ENCODE data around the gene ZNF641. TPM values are rescaled to one million over a fixed set of nuclear protein-coding genes. Genes with fewer than 3 reads are reported as not detected.

ZNF641 gene
- total RNA-seq, 2 donors from 2014 or later = 9.2 to 17.1 TPM

DNA sequence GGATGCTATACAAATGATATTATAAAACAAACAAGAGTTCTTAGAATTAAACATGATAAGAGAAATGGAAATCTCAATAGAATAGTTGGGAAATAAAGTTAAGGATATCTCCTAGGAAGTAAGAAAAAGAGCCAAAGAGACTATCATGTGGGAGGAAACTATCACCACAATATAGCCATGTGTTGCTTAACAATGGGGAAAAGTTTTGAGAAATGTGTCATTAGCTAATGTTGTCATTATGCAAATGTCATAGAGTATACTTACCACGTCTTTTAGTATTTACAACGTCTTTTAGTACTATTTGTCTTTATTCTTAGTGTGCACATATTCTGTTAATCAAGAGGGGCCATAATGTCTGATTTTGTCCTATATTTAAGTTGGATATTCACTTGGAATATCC is 58.7 kb downstream of the ZNF641 start:
- H3K27me3 ChIP-seq = no peaks in the 10 kb centered on the region
- 46 to 49% methylated on average over 2 of the region's 2 CpGs for WGBS, 2 donors
- H3K36me3 ChIP-seq (replicated peaks in 1 of 2; ENCODE audit: insufficient read depth in 1 of 2, low read depth in 2 of 2) = no peaks in the 10 kb centered on the region
- no peak for DNase-seq
- no peak overlapping the region for H3K27ac ChIP-seq
- no peaks in the 10 kb centered on the region for H3K9me3 ChIP-seq
- H3K4me3 ChIP-seq = no peak overlapping the region
- TF ChIP-seq, protein P1, sequence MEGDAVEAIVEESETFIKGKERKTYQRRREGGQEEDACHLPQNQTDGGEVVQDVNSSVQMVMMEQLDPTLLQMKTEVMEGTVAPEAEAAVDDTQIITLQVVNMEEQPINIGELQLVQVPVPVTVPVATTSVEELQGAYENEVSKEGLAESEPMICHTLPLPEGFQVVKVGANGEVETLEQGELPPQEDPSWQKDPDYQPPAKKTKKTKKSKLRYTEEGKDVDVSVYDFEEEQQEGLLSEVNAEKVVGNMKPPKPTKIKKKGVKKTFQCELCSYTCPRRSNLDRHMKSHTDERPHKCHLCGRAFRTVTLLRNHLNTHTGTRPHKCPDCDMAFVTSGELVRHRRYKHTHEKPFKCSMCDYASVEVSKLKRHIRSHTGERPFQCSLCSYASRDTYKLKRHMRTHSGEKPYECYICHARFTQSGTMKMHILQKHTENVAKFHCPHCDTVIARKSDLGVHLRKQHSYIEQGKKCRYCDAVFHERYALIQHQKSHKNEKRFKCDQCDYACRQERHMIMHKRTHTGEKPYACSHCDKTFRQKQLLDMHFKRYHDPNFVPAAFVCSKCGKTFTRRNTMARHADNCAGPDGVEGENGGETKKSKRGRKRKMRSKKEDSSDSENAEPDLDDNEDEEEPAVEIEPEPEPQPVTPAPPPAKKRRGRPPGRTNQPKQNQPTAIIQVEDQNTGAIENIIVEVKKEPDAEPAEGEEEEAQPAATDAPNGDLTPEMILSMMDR (IDR thresholded peaks at IDR 0.05) = no peak
- TF ChIP-seq POLR2A (IDR thresholded peaks at IDR 0.05) = no peak
- intact Hi-C loops (cut with DNase I) = no loop called here
- H3K4me1 ChIP-seq = peaks cover 7% of the 10 kb centered on the region
- ATAC-seq = no peak

DNA sequence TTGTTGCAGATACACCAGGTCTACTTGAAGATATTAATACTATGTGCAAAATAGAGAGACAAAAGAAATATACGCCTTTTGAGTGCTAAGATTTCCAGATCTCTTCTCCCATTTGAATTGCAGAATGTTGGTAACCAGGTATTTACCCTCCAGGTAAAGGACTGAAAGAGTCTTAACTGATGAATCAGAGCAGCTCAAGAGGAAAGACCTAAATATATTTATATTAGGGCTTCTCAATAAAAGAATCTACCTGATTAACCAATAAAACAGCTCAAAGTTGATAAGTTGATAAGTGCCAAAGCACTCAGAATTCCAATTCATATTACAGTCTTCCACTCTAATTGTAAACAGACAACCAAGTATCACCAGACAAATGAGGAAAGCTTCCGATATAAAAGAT is 59.2 kb downstream of the ZNF641 start:
- H3K27me3 ChIP-seq = no peaks in the 10 kb centered on the region
- no peaks in the 10 kb centered on the region for H3K36me3 ChIP-seq (replicated peaks in 1 of 2; ENCODE audit: insufficient read depth in 1 of 2, low read depth in 2 of 2)
- WGBS, 2 donors = 72 to 79% methylated on average over 2 of the region's 2 CpGs

DNA sequence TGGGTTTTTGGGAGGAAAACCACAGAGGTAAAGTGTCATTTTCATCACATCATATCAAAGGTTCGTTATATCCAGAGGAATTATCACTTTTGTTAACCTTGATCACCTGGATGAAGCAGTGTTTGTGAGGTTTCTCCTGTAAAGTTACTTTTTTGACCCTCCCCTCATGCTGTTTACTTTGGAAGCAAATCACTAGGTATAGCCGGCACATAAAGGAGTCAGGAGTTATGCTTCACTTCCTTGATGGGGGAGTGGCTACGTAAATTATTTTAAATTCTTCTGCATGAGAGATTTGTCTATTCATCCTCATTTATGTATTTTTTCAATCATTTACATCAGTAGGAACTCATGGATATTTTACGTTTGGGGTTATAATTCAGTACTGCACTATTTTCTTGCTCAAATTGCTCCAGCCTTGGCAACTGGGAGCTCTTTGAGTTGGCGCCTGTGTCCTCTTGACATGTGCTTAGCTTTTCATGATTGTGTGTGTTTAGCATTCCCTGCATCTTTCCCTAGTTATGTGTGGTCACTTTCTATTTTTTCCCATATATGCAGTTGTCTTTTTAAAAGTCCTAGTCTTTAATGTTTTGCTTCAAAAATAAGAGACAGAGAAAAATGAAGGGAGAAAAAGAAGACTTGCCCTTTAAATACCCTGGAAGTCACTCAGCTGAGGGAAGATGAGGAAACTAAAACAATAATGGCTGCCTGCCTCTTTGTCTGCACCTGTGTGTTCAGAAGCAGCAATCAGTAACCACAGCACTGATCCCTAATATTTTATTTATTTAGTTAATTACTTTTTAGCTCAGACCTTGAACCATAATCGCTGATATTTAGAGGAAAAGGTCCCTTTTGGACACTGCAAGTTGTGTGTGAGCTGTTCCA is 62.1 kb downstream of the ZNF641 start:
- ATAC-seq (no peak), DNase-seq (no peak)
- Histone ChIP-seq H3K4me1 (no peaks in the 10 kb centered on the region), H3K4me3 (no peak overlapping the region), H3K36me3 (replicated peaks in 1 of 2; ENCODE audit: insufficient read depth in 1 of 2, low read depth in 2 of 2) (no peaks in the 10 kb centered on the region), H3K9me3 (no peaks in the 10 kb centered on the region), H3K27ac (no peak overlapping the region), H3K27me3 (no peaks in the 10 kb centered on the region)
- intact Hi-C loops (cut with DNase I) = no loop called here
- no peak for TF ChIP-seq POLR2A (IDR thresholded peaks at IDR 0.05)
- TF ChIP-seq, protein P1 (IDR thresholded peaks at IDR 0.05) = no peak
- 33 to 39% methylated on average over 6 of the region's 6 CpGs for WGBS, 2 donors

More for the DNA sequence above, 59.2 kb downstream of the ZNF641 start:
- no peaks in the 10 kb centered on the region for H3K9me3 ChIP-seq
- peaks cover 4% of the 10 kb centered on the region for H3K4me1 ChIP-seq
- intact Hi-C loops (cut with DNase I) = no loop called here
- ATAC-seq = no peak
- H3K4me3 ChIP-seq = no peak overlapping the region
- no peak overlapping the region for H3K27ac ChIP-seq
- TF ChIP-seq, protein P1 (IDR thresholded peaks at IDR 0.05) = no peak
- no peak for TF ChIP-seq POLR2A (IDR thresholded peaks at IDR 0.05)
- no peak for DNase-seq

Small RNA genes lying within 50 kb of the gene (small RNA-seq; reads per million reads assigned to genes)
- not detected for gene AC024257.2

Other genes starting within 250 kb of the ZNF641 start
- gene SENP1, start 244.8 kb downstream of the ZNF641 start, total RNA-seq = 10 to 100 TPM; 11.4 to 15.8 TPM
- gene PFKM, start 231.6 kb downstream of the ZNF641 start, total RNA-seq = 10 to 100 TPM; 14.3 to 16.8 TPM
- 10 to 100 TPM; 27.2 to 33.0 TPM for gene ASB8, start 193.4 kb downstream of the ZNF641 start, total RNA-seq
- under 1 TPM in 1 of 2 donors, not detected in 1; 0.26 TPM for gene CCDC184, start 167.3 kb downstream of the ZNF641 start, total RNA-seq
- gene OR10AD1, start 147.6 kb downstream of the ZNF641 start, total RNA-seq = not detected
- gene ANP32D, start 121.6 kb upstream of the ZNF641 start, total RNA-seq = not detected
- gene C12orf54, start 131.6 kb upstream of the ZNF641 start, total RNA-seq = not detected
- not detected for gene OR8S1, start 174.7 kb upstream of the ZNF641 start, total RNA-seq
- not detected for gene LALBA, start 219.1 kb upstream of the ZNF641 start, total RNA-seq